Mesenteric fat pad (tissue), 1 donor: ENCODE data around the gene EBPL. TPM values are rescaled to one million over a fixed set of nuclear protein-coding genes. Genes with fewer than 3 reads are reported as not detected.
"Not testable (repeated sequence)": the region's sequence is repeated elsewhere in the genome, so short reads cannot be mapped to it uniquely, and the experiment has no call there.

Experiments used
- DNase-seq: peaks from one replicate; pipeline ENCODE4 v3.0.0-alpha.2; 2020; ENCODE audit warnings: low spot score
- long read RNA-seq: library from polyadenylated mRNA; unstranded; transcript quantifications from one replicate; pipeline ENCODE4 v2.0.0, GENCODE V29; 2020
- total RNA-seq: library from RNA; stranded (reverse); fragmentation: NEBNext Ultra II Directional; extraction: Animal tissue kit (Norgen Biotek cat#: 25700); gene quantifications from one replicate; pipeline ENCODE4 v1.2.1, GENCODE V29; 2021
- donor health status: DM: yes; HTN: yes; CAD: no.

Gene EBPL
- 25.3 TPM for total RNA-seq
- long read RNA-seq, partial matches to known transcripts = 0 of 2 reads
- long read RNA-seq, other reads (novel, unspliced or antisense) = 0 of 2 reads

GRCh38 chr13:49690995-49691784 lies at the start of gene EBPL:
TSS of gene EBPL (minus strand) at chr13:49691486. CDS start at chr13:49691424, 62 bp downstream.
- DNase-seq = peak; percentile 96

DNA sequence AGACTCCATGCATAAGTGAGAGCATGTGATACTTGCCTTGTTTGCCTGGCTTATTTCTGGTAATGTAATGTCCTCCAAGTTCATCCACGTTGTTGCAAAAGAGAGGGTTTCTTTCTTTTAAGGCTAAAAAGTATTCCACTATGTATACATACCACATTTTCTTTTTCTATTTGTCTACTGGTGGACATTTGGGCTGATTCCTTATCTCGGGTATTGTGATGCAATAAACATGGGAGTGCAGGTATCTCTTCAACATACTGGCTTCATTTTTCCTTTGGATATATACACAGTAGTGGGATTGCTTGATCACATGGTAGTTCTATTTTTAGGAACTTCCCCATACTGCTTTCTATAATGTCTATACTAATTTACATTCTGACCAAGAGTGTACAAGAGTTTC lies 49.6 kb upstream of the EBPL start:
- DNase-seq = no peak

- DNase-seq = no peak
Observed at GRCh38 chr13:49739498-49740187, 48.4 kb upstream of the EBPL start.

DNA sequence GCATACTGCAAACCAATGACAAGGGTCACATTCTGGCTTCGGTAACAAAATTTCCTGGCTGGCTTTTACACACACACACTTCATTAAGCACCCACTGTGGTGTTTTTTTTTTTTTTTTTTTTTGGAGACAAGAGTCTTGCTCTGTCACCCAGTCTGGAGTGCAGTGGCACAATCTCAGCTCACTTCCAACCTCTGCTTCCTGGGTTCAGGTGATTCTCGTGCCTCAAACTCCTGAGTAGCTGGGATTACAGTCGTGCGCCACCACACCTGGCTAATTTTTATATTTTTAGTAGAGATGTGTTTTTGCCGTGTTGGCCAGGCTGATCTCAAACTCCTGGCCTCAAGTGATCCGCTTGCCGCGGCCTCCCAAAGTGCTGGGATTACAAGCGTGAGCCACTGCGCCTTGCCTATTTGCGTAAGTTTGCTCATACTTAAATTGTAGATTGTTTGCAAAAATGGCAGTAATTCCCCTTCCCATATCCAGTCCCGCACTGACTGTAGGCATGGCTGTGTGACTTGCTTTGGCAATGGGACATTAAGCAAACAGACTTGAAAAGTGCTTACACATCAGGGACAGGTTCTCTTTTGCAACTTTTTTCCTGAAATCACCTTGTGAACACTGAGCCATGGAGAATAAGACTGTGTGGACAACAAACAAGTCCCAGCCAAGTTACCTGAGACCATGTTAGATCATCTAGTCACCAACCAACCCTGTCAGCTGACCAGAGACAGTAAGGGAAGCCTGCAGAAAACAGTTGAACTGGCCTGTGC lies 42.1 kb upstream of the EBPL start:
- DNase-seq = no peak

GRCh38 chr13:49731766-49732165 lies 40.5 kb upstream of the EBPL start:
- DNase-seq = no peak

GRCh38 chr13:49716615-49717014 lies 25.3 kb upstream of the EBPL start:
- no peak for DNase-seq

GRCh38 chr13:49714757-49715156 lies 23.5 kb upstream of the EBPL start:
- DNase-seq = no peak

DNA sequence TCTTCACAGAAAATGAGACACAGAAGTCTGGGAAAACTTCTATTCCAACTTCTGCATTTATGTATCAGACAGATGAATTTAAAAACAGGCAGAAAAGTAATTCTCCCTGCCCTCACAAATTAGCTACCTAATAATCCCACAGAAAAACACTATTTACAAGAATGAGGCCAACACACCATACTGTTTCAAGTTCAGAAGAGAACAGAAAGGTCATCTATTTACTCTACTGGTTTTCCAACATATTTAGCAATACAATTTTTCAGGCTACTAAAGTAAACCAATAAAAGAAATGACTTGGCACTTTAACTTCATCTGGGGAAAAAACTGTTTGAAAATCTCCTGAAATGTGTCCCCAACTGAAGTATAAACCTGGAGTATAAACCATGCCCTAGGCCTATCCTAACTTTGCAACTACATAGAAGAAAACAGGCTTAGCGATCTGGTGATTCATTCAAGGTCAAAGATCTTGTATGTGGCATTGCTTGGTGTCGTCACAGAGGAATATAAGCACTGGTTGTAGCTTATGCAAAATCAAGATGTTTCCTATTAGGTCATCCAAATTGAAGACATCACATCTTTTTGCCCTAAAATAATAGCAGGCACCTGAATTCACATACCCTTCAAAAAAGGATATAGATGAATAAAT lies 20.1 kb upstream of the EBPL start:
- no peak for DNase-seq

- not testable (repeated sequence) for DNase-seq
Observed at GRCh38 chr13:49704264-49704663, 13.0 kb upstream of the EBPL start.

DNA sequence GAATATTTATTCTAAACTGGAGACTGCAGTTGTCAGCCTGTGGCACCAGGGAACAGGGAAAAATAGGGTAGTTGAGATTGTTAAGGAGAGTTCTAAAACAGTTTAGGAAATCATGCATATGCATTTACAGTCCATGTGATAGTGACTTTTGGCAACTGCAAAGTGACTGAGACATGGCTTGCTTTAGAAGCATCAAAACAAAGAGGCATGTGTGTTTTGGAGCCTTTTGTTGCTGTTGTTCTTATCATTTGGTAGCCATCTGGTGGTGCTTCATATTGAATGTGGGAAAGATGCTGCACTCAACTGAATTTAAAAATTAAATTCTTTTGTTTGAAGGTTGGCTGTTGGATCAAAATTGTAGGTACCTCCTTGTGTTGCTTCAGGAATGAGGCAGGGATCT lies 10.2 kb upstream of the EBPL start:
- DNase-seq = no peak

DNA sequence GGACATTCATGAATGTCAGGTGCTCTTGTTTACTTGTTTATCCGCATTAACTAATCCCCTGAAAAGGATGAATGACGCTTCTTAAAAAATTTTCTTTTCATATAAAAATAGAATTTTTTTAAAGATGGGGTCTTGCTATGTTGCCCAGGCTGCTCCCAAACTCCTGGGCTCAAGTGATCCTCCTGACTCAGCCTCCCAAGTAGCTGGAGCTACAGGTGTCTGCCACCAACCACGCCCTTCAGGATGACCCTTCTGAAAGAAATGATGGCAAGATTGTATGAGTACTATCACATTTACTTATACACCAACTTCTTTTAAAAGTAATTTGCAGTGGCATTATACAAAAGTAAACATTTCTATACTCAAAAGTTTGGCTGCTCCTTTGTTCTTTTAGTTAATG lies 6.2 kb upstream of the EBPL start:
- DNase-seq = no peak

DNA sequence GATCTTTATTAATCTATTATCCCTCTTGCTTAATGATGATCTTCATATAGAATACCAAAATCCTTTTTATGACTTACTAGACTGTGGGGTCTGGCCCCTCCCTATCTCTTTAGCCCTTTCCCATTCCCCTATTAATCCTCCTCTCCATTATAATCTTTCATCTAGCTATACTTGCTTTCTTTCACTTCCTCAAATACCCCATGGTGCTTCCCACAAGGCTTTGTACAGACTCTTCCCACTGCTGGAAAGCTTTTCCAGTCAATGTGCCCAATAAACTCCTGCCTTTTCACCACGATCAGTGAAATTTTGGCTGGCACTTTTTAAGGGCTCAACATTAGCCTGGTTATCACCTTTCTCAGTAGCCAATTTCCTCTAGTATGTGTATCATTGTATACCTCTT lies 3.2 kb upstream of the EBPL start:
- no peak for DNase-seq

DNA sequence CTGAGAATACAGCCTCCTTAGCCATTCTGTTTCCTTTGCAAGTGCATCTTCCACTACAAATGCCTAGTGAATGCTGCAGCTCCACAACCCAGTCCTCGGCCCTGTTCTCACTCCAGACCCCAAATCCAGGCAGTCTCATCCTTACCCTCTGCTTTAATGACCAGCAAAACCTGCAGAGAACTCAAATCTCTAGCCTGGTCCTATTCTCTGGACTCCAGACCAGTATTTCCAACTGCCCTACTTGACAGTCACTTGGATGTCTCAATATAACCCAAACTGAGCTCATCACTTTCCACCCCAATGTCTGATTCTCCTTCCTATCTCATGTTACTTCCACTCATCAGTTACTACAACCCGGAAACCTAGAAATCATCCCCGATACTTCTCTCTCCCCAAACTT lies 2.6 kb upstream of the EBPL start:
- DNase-seq = no peak

DNA sequence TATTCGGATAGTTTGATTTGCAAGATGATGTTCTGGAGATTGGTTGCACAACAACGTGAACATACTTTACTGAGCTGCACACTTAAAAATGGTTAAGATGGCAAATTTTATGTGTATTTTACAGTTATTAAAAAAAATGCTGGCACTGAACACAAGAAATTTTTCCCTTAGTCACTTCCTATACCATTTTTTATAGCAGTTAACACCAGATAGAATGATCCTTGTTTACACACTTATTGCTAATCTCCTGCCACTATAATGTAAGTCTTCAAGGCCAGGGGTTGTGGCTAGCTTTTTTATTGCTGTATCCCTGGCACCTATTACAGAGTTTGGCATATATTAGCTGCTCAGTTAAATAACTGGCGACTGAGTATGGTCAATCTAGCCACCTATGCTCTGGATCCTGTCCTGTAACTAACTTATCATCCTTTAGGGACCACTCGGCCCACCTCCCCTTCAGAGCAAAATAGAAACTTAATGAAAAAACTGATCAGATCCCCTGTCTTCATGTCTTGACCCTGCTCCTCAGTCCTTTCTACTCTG lies 2.0 kb upstream of the EBPL start:
- DNase-seq = no peak

DNA sequence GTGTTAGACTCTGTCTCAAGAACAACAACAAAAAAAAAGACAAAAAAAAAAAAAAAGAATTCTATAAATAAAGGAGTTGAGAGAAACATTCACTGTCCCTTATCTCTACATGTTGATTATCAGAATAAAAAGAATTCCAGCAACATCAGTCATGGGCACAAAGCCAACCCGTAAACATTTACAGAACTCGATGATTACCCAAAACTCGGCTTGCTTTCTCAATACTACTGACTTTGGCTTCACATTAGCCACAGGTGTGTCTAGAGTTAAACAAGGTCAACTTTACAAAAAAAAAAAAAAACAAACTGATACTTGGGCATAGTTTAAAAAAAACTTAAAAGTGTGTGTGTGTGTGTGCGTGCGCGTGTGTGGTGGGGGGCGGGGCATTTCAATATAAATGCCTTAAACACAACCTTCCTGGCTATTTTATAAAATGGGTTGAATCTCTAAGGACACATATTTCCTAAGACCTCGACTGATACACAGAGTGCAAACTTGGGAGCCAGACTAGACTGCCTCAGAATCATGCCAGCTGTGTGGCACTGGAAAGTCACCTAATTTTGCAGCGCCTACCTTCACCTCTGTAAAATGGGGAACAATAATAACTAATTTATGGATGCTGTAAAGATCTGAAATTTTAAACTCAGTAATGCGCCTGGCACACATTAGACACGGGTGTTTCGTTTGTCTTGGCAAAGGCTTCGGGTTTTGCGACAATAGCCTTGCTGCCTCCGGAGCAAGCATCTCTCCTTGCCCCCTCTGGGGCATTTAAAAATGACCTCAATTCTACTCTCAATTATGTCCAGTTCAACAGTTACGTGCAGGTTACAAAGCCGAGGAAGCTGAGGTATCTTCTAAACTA lies 922 bp downstream of the EBPL start:
- no peak for DNase-seq

- DNase-seq = no peak
Observed at GRCh38 chr13:49683489-49683888, 7.8 kb downstream of the EBPL start.

DNA sequence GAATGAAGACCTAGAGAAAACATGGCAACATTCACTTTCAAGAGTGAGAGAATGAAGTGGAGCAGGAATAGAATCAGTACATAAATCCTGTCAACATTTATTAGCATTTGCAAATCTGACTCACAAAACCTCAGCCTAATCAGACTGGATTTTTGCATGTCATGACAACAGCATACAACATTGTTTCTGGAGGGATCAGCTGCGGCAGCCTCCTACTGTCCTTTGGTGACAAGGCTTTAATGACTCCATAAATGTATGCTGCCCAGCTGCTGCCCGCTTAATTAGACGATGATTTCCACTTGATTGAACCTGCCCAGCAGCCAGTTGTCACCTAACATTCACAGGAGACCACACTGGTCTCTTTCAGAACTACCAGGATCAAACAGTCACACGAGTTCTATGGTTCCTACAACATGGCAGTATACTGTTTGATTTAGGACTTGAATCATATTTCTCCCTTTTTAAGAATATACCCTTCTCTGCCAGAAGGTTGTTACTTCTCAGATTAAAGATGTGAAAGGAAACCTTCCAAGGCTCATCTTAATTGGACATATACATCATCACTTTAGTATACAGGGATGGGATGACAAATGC lies 9.3 kb downstream of the EBPL start:
- no peak for DNase-seq

DNA sequence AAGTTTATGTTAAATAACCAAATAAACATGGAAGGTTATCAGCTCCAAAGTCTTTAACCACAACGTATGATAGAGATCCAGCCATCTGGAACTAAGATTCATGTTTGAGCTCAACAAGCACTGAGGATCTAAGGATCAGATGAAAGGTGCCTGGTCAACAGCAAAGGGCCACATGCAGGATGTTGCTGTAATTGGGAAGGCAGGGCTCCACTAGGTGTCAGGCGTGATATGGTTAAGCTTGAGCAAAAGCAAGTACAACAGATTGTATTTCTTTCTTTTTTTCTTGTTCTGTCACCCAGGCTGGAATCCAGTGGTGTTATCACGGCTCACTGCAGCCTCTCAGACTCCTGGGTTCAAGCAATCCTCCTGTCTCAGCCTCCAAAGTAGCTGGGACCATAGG lies 12.0 kb downstream of the EBPL start:
- DNase-seq = no peak

DNA sequence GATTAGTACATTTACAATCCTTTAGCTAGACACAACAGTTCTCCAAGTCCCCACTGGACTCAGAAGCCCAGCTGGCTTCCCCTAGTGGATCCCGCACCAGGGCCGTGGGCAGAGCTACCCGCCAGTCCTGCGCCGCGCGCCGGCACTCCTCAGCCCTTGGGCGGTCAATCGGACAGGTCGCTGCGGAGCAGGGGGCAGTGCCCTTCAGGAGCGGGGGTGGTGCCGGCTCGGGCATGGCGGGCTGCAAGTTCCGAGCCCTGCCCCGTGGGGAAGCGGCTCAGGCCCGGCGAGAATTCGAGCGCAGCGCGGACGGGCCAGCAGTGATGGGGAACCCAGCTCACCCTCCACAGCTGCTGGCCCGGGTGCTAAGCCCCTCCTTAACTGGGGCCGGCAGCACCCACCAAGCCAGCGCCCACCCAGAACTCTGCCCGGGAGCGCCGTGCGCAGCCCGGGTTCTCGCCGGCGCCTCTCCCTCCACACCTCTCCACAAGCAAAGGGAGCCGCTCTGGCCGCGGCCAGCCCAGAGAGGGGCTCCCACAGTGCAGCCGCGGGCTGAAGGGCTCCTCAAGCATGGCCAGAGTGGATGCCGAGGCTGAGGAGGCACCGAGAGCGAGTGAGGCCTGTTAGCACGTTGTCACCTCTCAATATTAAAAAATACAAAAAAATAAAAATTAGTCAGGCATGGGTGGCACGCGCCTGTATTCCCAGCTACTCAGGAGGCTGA lies 12.9 kb downstream of the EBPL start:
- no peak for DNase-seq
